Measurements from ENCODE around the gene TMEM198. TPM values are rescaled to one million over a fixed set of nuclear protein-coding genes. Genes with fewer than 3 reads are reported as not detected.
A peak's percentile ranks its signal among the peaks of the same experiment; 100 is the strongest.

Gene TMEM198
- total and polyA plus RNA-seq, 9 of the 15 experiments (the other 6 are each of a cell fraction or from before 2014, with no cell fraction given), result 0.03 to 3.8 (median 1.0) TPM

GRCh38 chr2:219509780-219510511, 33.9 kb upstream of the TMEM198 start (continued):
- TF ChIP-seq MED1 (CRISPR knock-in tag; IDR thresholded peaks at IDR 0.05; ENCODE audit: borderline replicate concordance), result no peak
- peak; percentile 91 for TF ChIP-seq PHB2 (IDR thresholded peaks at IDR 0.05; ENCODE audit: low read depth)
- TF ChIP-seq THAP7 (CRISPR knock-in tag; IDR thresholded peaks at IDR 0.05), result no peak
- no peak for TF ChIP-seq RBM39 (optimal IDR thresholded peaks at IDR 0.05; ENCODE audit: low read depth, low read length)
- no peak for TF ChIP-seq ZFP1 (CRISPR knock-in tag; IDR thresholded peaks at IDR 0.05)
- peak; percentile 85 for TF ChIP-seq MYNN (IDR thresholded peaks at IDR 0.05)
- TF ChIP-seq MYNN (CRISPR knock-in tag; IDR thresholded peaks at IDR 0.05), result no peak
- TF ChIP-seq TFAM (CRISPR knock-in tag; conservative IDR thresholded peaks at IDR 0.05), result no peak
- TF ChIP-seq TCF15 (CRISPR knock-in tag; IDR thresholded peaks at IDR 0.05), result no peak
- TF ChIP-seq ZBTB40 (IDR thresholded peaks at IDR 0.05), result no peak
- TF ChIP-seq ZBTB40 (CRISPR knock-in tag; IDR thresholded peaks at IDR 0.05), result peak; percentile 44; the same call in 1 of the 2 replicates
- peak; percentile 18; the same call in 1 of the 2 replicates for TF ChIP-seq ZBTB9 (CRISPR knock-in tag; IDR thresholded peaks at IDR 0.05)
- TF ChIP-seq BMI1 (IDR thresholded peaks at IDR 0.05; ENCODE audit: low read length), result no peak
- TF ChIP-seq EGR1 (conservative IDR thresholded peaks at IDR 0.05), result peak; percentile 70
- TF ChIP-seq ARHGAP35 (IDR thresholded peaks at IDR 0.05; ENCODE audit: partially characterized antibody), result no peak
- TF ChIP-seq SUPT5H (IDR thresholded peaks at IDR 0.05), result 0 out of 2 replicates have a peak, but pooled peaks have one; percentile 20
- no peak for TF ChIP-seq CREB5 (CRISPR knock-in tag; IDR thresholded peaks at IDR 0.05)

Data from K562 (cell line).